ENCODE results near the gene MAPK6.

DNA sequence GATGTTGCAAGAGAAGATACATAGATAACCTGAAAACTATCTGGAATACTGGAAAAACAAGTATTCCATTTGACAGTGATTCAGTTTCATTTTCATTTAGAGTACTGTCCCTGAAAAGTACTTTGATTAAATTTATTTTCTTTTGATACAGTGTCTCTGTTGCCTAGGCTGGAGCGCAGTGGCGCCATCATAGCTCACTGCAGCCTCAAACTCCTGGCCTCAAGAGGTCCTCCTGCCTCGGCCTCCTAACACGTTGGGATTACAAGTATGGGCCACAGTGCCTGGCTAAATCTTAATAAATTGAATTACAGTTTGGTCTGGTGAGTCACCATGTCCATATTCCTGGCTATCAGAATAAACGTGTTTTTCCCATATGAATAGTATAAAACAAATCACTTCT, 45.8 kb upstream of the MAPK6 start:
- TF ChIP-seq, protein P1, sequence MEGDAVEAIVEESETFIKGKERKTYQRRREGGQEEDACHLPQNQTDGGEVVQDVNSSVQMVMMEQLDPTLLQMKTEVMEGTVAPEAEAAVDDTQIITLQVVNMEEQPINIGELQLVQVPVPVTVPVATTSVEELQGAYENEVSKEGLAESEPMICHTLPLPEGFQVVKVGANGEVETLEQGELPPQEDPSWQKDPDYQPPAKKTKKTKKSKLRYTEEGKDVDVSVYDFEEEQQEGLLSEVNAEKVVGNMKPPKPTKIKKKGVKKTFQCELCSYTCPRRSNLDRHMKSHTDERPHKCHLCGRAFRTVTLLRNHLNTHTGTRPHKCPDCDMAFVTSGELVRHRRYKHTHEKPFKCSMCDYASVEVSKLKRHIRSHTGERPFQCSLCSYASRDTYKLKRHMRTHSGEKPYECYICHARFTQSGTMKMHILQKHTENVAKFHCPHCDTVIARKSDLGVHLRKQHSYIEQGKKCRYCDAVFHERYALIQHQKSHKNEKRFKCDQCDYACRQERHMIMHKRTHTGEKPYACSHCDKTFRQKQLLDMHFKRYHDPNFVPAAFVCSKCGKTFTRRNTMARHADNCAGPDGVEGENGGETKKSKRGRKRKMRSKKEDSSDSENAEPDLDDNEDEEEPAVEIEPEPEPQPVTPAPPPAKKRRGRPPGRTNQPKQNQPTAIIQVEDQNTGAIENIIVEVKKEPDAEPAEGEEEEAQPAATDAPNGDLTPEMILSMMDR (IDR thresholded peaks at IDR 0.05; ENCODE audit: low read depth, low read length), result no peak
- no peak for TF ChIP-seq EZH2phosphoT487 (IDR thresholded peaks at IDR 0.05; ENCODE audit: low read depth)

Measured in OCI-LY3 (cell line).